ENCODE measurements around the gene HP. TPM values are rescaled to one million over a fixed set of nuclear protein-coding genes. Genes with fewer than 3 reads are reported as not detected.
A peak's percentile ranks its signal among the peaks of the same experiment; 100 is the strongest.
"Not testable (repeated sequence)": the region's sequence is repeated elsewhere in the genome, so short reads cannot be mapped to it uniquely, and the experiment has no call there.

Gene HP
- total RNA-seq, 1 donor from 2014 or later = not detected

DNA sequence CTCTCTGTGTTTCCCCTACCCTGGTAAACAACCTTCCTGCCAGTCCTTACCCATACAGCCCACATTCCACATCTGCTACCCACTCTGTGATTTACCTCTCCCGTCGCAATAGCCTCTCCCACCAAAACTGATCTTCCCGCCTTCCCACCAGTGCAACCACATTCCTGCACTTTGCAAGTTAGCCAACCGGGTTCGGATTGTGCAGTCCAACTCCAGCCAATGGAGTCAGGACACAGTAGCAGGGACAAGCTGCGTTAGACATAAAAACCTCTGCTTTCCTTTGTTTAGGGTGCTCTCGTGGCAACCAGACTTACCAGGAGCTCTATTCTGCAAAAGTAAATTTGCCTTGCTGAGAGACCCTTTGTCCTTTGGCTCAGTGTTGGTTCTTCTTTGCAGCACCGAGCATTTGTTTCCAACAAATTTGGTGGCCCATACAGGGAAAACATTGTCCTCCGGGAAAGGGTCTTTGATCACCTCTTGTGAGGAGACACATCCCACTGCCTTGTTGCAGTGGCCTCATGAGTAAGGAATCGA is 10.1 kb downstream of the HP start:
- Mint-ChIP-seq H3K4me1 (ENCODE audit: low read depth) (no peaks in the 10 kb centered on the region), H3K27me3 (ENCODE audit: low read depth) (peaks cover 1% of the 10 kb centered on the region), H3K9me3 (ENCODE audit: low read depth) (no peaks in the 10 kb centered on the region), H3K27ac (ENCODE audit: unreplicated experiment) (no peak overlapping the region), H3K4me3 (ENCODE audit: unreplicated experiment) (no peak overlapping the region), H3K36me3 (ENCODE audit: low read depth) (peaks cover 4% of the 10 kb centered on the region)
- no peak for DNase-seq (ENCODE audit: low spot score)
- TF ChIP-seq, protein P1, sequence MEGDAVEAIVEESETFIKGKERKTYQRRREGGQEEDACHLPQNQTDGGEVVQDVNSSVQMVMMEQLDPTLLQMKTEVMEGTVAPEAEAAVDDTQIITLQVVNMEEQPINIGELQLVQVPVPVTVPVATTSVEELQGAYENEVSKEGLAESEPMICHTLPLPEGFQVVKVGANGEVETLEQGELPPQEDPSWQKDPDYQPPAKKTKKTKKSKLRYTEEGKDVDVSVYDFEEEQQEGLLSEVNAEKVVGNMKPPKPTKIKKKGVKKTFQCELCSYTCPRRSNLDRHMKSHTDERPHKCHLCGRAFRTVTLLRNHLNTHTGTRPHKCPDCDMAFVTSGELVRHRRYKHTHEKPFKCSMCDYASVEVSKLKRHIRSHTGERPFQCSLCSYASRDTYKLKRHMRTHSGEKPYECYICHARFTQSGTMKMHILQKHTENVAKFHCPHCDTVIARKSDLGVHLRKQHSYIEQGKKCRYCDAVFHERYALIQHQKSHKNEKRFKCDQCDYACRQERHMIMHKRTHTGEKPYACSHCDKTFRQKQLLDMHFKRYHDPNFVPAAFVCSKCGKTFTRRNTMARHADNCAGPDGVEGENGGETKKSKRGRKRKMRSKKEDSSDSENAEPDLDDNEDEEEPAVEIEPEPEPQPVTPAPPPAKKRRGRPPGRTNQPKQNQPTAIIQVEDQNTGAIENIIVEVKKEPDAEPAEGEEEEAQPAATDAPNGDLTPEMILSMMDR (IDR thresholded peaks at IDR 0.05) = no peak

DNA sequence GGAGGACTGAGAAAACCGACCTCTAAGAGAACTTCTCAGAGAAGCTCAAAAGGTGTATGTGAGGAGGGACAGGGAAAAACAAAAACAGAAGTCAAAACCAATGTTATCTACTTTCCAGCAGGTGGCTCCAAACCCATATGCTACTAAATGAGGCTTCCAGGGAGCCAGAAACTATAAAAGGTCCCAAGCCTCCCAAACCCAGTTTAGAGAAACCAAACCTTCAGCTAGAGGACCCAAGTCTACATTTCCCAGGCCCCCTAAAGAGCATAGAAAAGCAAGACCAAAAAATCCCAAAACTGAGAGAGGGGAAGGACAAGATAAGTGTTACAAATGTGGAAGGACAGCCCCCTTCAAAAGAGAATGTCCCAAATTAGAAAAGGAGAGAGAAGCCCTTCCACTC is 12.4 kb downstream of the HP start:
- H3K4me3 Mint-ChIP-seq (ENCODE audit: unreplicated experiment) = no peak overlapping the region
- peaks cover 4% of the 10 kb centered on the region for H3K36me3 Mint-ChIP-seq (ENCODE audit: low read depth)
- H3K27ac Mint-ChIP-seq (ENCODE audit: unreplicated experiment) = no peak overlapping the region
- peaks cover 1% of the 10 kb centered on the region for H3K27me3 Mint-ChIP-seq (ENCODE audit: low read depth)
- no peaks in the 10 kb centered on the region for H3K9me3 Mint-ChIP-seq (ENCODE audit: low read depth)
- H3K4me1 Mint-ChIP-seq (ENCODE audit: low read depth) = no peaks in the 10 kb centered on the region
- TF ChIP-seq, protein P1 (IDR thresholded peaks at IDR 0.05) = peak; percentile 80
- no peak for DNase-seq (ENCODE audit: low spot score)

DNA sequence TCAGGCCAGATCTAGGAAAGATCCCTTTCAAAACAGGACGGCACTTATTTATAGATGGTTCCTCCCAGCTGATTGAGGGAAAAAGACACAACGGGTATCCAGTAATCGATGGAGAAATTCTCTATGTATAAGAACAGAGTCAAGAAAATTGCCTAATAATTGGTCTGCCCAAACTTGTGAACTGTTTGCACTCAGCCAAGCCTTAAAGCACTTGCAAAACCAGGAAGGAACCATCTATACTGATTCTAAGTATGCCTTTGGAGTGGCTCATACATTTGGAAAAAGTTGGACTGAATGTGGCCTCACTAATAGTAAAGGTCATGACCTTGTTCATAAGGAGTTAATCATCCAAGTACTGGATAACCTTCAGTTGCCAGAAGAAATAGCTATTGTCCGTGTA is 14.6 kb downstream of the HP start:
- Mint-ChIP-seq H3K27ac (ENCODE audit: unreplicated experiment) (no peak overlapping the region), H3K36me3 (ENCODE audit: low read depth) (peaks cover 4% of the 10 kb centered on the region), H3K4me3 (ENCODE audit: unreplicated experiment) (no peak overlapping the region), H3K27me3 (ENCODE audit: low read depth) (peaks cover 1% of the 10 kb centered on the region), H3K9me3 (ENCODE audit: low read depth) (no peaks in the 10 kb centered on the region), H3K4me1 (ENCODE audit: low read depth) (peaks cover 3% of the 10 kb centered on the region)
- no peak for DNase-seq (ENCODE audit: low spot score)
- TF ChIP-seq, protein P1 (IDR thresholded peaks at IDR 0.05) = no peak

DNA sequence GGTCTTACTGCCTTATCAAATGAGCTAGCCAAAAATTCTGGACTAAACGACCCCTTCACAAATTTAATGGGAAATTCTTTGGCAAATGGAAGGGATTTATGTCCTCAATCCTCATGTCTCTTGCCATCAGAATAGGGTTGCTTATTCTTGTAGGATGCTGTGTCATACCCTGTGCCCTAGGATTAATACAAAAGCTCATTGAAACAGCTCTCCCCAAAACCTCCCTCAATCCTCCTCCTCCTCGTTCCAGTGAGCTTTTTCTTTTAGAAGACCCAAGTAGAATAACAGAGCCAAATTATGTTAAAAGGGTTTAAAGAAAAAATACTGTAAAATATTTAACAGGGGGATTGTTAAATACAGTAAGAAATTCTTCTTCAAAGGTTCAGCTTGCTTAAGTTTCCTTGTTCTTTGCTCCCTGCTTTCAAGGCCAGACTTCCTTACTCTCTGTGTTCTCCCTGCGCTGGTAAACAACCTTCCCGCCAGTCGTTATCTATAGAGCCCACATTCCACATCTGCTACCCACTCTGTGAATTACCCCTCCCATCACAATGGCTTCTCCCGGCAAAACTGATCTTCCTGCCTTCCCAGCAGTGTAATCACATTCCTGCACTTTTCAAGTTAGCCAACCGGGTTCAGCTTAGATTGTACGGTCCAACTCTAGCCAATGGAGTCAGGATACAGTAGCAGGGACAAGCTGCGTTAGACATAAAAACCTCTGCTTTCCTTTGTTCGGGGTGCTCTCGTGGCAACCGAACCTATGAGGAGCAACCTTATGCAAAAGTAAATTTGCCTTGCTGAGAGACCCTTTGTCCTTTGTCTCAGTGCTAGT is 18.4 kb downstream of the HP start:
- Mint-ChIP-seq H3K9me3 (ENCODE audit: low read depth) (no peaks in the 10 kb centered on the region), H3K27me3 (ENCODE audit: low read depth) (no peaks in the 10 kb centered on the region), H3K4me1 (ENCODE audit: low read depth) (peaks cover 4% of the 10 kb centered on the region), H3K36me3 (ENCODE audit: low read depth) (no peaks in the 10 kb centered on the region), H3K4me3 (ENCODE audit: unreplicated experiment) (no peak overlapping the region), H3K27ac (ENCODE audit: unreplicated experiment) (no peak overlapping the region)
- DNase-seq (ENCODE audit: low spot score) = no peak
- TF ChIP-seq, protein P1 (IDR thresholded peaks at IDR 0.05) = no peak

DNA sequence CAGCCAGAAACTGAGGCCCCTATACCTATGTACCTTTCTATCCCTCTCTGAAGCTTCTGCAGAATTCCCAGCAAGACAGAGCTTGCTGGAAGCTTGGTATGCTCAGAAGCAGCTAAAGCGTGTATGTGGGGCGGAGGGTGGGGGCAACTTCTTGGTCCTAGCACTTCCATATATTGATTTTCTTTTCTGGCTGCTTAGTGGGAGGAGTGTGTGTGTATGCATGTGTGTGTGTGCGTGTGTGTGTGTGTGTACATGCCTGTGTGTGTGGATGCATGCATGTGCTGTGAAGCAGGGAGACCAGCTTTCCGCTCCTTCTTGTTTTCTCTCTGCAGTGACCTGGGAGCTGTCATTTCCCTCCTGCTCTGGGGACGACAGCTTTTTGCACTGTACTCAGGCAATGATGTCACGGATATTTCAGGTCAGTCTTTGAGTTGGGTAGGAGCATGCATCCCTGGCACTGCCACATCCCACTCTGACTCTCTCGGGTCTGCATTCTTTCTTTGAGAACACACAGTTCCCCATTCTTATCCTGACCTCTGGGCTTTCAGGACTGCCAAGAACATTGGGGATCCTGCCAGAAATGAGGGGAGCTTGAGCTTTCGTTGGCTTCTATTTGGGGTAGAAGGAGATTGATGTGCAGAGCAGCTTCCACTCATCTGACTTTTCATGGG is 19.4 kb downstream of the HP start:
- Mint-ChIP-seq H3K27me3 (ENCODE audit: low read depth) (no peaks in the 10 kb centered on the region), H3K36me3 (ENCODE audit: low read depth) (peaks cover 1% of the 10 kb centered on the region), H3K4me3 (ENCODE audit: unreplicated experiment) (no peak overlapping the region), H3K9me3 (ENCODE audit: low read depth) (no peaks in the 10 kb centered on the region), H3K27ac (ENCODE audit: unreplicated experiment) (no peak overlapping the region), H3K4me1 (ENCODE audit: low read depth) (peaks cover 4% of the 10 kb centered on the region)
- DNase-seq (ENCODE audit: low spot score) = no peak
- TF ChIP-seq, protein P1 (IDR thresholded peaks at IDR 0.05) = no peak

DNA sequence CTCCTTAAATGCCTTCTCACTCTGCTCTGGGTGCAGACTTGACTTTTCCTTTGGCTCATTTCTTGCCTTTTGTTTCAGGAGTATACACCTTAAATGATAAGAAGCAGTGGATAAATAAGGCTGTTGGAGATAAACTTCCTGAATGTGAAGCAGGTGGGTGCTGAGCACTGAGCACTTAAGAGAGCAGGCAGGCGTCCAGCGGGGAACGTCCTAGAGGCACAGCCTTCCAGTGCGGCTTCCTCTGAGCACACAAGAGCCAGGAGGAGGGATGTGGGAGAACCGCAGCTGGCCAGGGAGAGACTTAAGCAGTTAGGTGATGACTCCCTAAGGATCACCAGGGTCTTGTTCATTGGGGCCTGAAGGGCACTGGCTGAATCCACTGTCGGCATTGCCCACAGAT is 20.8 kb downstream of the HP start:
- H3K9me3 Mint-ChIP-seq (ENCODE audit: low read depth); H3K36me3 Mint-ChIP-seq (ENCODE audit: low read depth); H3K4me3 Mint-ChIP-seq (ENCODE audit: unreplicated experiment); H3K27ac Mint-ChIP-seq (ENCODE audit: unreplicated experiment); DNase-seq (ENCODE audit: low spot score); H3K4me1 Mint-ChIP-seq (ENCODE audit: low read depth); H3K27me3 Mint-ChIP-seq (ENCODE audit: low read depth): not testable (repeated sequence)

DNA sequence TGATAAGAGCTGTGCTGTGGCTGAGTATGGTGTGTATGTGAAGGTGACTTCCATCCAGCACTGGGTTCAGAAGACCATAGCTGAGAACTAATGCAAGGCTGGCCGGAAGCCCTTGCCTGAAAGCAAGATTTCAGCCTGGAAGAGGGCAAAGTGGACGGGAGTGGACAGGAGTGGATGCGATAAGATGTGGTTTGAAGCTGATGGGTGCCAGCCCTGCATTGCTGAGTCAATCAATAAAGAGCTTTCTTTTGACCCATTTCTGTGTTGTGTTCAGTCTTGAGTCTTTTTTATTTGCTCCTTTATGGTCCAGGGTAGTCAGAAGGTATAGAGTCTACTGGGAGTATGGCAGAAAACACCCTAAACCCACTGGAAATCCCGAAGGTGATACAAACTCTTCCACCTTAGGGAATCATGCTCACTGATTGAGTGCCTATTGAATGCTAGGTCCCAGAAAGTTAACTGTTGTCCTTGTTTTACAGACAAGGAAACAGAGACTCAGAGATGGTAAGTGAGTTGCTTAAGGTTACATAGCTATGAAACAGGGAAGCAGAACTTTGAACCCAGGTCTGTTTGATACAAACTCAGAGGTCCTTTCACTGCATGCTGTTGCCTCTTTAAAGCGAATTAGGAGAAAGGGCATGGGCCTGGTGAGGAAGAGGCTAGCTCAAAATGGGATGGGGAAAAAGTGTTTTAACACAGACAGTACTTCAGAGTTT is 22.8 kb downstream of the HP start:
- not testable (repeated sequence) for H3K36me3 Mint-ChIP-seq (ENCODE audit: low read depth); H3K27ac Mint-ChIP-seq (ENCODE audit: unreplicated experiment); H3K4me1 Mint-ChIP-seq (ENCODE audit: low read depth); H3K4me3 Mint-ChIP-seq (ENCODE audit: unreplicated experiment); H3K27me3 Mint-ChIP-seq (ENCODE audit: low read depth); DNase-seq (ENCODE audit: low spot score); H3K9me3 Mint-ChIP-seq (ENCODE audit: low read depth)
